Omental fat pad (tissue), 4 donors: ENCODE results near the gene HES5. TPM values are rescaled to one million over a fixed set of nuclear protein-coding genes. Genes with fewer than 3 reads are reported as not detected.

Source experiments
- ATAC-seq: fragments of 150-250 bp; one replicate; pipeline ENCODE4 v1.9.1; 2016; ENCODE audit warnings: mild to moderate bottlenecking, moderate library complexity; ENCODE audit not compliant: low FRiP score
- DNase-seq: peaks from one replicate; pipeline ENCODE4 v3.0.0-alpha.2; 2019; ENCODE audit warnings: low spot score
- total RNA-seq, 4 donors: library from RNA; depleted of rRNA; stranded (reverse); fragments of >200 nt; gene quantifications; one replicate each; pipeline ENCODE4 v1.1.0, GENCODE V29; 2016
- TF ChIP-seq, protein P1 (sequence below), 3 donors: fragments of 450-650 bp; IDR thresholded peaks; one replicate each; pipeline ENCODE4 v1.5.1; 2016 to 2017; ENCODE audit warnings: antibody characterized with exemption in 3 of 3, mild to moderate bottlenecking in 3 of 3, moderate library complexity in 2 of 3

The HES5 gene
- total RNA-seq, 4 donors from 2014 or later: not detected

DNA sequence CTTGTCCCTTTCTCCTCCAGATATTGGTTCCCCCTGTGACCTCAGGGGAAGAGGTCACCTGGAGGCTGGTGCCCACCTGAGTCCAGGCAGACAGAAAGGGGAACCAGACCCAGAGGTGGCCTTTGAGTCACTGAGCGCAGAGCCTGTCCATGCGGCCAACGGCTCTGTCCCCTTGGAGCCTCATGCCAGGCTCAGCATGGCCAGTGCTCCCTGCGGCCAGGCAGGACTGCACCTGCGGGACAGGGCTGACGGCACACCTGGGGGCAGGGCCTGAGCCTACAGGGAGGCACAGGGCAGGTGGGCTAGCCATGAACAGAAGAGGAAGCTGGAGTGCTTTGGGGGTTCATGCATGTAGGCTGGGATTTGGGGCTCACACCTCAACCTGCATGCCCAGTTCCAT is 28.8 kb upstream of the HES5 start:
- ATAC-seq (no peak), DNase-seq (no peak)
- TF ChIP-seq, protein P1, sequence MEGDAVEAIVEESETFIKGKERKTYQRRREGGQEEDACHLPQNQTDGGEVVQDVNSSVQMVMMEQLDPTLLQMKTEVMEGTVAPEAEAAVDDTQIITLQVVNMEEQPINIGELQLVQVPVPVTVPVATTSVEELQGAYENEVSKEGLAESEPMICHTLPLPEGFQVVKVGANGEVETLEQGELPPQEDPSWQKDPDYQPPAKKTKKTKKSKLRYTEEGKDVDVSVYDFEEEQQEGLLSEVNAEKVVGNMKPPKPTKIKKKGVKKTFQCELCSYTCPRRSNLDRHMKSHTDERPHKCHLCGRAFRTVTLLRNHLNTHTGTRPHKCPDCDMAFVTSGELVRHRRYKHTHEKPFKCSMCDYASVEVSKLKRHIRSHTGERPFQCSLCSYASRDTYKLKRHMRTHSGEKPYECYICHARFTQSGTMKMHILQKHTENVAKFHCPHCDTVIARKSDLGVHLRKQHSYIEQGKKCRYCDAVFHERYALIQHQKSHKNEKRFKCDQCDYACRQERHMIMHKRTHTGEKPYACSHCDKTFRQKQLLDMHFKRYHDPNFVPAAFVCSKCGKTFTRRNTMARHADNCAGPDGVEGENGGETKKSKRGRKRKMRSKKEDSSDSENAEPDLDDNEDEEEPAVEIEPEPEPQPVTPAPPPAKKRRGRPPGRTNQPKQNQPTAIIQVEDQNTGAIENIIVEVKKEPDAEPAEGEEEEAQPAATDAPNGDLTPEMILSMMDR (IDR thresholded peaks at IDR 0.05): no peak

DNA sequence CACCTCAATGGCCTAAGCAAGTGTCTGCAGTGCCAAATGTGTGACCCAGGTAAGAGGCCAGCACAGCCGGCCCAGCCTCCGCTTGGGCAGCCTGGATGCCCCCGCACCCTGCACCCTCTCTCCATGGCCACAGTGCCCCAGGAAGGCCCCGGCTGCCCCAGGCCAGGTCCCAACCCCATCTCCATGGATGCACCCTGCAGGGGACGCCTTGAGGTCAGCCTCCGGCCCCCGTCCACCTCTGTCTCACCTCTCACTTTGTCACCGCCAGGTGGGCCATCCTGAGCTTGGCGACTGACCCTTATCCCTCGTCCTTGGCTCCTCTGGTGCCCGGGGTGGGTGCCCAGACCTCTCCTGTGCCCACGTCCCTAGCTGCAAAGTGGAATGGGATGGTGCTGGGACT is 28.4 kb upstream of the HES5 start:
- ATAC-seq: no peak
- DNase-seq: no peak
- TF ChIP-seq, protein P1 (IDR thresholded peaks at IDR 0.05): no peak

DNA sequence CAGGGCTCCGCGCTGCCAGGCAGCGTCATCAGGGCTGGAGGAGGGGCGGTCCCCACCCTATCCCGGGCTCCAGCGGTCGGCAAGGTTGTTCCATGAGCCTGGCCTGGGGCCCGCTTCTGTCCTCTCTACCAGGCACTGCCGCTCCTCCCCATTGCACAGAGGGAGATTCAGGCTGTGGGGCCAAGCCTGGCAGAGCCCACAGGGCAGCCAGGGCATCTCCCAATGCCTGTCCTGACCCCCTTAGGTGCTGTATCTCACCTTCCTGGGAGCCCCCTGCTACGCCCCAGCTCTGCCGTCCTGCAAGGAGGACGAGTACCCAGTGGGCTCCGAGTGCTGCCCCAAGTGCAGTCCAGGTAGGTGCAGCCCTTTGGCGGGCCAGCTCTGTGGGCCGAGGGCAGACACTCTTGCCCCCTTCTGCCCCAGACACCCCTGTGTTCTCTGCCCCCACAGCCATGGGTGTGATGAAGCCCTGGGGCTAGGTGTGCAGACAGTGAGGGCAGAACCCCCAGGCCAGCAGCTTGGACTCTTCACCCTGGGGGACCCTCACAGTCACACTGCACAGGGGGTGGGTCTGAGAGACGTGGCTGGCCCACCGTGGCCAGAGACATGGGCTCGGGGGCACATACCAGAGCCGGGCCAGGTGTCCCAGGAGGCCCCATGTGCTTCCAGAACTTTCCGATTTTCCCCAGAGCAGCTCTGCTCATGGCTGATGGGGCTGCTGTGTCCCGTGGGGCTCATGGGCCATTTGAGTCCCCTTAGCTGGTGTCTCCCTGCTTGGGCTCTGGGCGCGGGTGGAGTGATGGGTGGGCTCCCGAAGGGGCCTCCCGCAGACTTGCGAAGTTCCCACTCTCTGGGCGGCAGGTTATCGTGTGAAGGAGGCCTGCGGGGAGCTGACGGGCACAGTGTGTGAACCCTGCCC is 27.7 kb upstream of the HES5 start:
- TF ChIP-seq, protein P1 (IDR thresholded peaks at IDR 0.05): no peak
- ATAC-seq (no peak), DNase-seq (no peak)

DNA sequence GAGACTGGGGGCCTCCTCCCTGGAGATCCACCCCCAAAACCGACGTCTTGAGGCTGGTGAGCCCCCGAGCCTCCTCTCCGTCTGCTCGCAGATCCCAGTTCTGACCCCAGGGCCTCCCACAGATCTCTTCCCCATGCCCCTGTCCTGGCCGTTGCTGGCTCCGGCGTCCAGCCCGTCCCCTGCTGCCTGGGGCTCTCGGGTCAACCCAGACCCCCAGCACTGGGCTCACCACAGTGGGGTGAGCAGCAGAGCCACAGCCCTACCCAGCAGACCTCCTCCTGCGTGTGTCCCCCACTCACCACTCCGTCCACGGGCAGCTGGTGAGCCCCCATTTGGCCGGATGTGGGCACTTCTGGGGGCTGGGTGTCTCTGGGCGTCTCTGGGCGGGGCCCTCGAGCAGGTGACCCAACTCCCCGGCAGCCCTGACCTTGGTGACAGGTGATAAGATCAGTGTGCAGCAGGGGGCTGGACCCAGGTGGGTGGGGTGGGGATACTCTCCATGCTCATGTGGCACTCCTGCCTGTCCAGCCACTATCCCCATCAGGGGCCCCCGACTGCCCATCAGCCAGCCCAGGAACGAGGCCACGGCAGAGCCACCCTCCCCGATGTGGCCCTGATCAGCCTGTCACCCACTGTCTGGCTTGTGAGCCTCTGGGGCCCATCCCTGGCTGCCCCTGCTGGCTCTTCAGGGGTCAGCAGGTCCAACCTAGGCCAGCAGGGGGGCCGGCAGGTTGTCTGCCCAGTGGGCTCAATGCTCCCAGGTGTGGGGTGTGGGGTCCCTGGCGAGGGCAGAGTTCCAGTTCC is 26.8 kb upstream of the HES5 start:
- TF ChIP-seq, protein P1 (IDR thresholded peaks at IDR 0.05): no peak
- peak; percentile 10 for ATAC-seq
- DNase-seq: no peak

DNA sequence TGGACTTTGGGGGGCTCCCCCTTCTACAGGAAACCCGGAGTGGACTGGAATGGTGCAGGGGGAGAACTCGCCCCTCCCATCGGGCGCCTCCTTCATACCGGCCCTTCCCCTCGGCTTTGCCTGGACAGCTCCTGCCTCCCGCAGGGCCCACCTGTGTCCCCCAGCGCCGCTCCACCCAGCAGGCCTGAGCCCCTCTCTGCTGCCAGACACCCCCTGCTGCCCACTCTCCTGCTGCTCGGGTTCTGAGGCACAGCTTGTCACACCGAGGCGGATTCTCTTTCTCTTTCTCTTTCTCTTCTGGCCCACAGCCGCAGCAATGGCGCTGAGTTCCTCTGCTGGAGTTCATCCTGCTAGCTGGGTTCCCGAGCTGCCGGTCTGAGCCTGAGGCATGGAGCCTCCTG is 26.2 kb upstream of the HES5 start, which contains the start of gene TNFRSF14:
Gene TNFRSF14 (plus strand): TSS at position 95 of the 401 bp plus-strand sequence. CDS start 294 bp downstream, at position 389.
- ATAC-seq: peak; percentile 48
- no peak for DNase-seq
- TF ChIP-seq, protein P1 (IDR thresholded peaks at IDR 0.05): no peak

DNA sequence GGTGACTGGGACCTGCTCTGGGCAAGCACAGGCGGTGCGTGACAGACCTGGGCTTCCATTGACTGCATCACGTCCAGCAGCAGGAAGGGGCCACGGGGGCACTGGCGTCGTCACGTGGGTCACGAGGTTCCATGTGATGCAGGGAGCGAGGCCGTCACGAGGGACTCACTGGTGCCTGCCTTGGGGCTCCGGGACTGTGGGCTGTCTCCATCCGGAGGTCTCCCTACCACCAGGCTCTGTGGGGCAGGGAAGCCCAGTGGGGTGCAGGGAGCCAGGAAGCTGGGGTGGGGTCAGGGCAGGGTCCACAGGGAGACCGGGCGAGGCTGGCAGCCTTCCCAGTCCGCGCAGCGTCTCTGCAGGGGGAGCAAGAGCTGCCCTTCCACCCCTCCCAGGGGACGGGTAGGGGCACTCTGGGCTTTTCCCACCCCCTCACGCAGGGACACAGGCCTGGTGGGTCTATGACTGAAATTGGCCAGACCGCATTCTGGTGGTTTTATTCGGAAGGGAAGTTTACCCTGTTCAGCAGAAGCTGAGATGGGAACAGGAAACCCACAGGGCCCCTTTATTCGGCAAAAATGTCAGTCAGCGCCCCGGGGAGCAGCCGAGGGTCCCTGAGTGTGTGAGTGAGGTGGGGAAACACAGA is 25.7 kb upstream of the HES5 start:
- ATAC-seq (peak; percentile 49), DNase-seq (peak; percentile 75)
- TF ChIP-seq, protein P1 (IDR thresholded peaks at IDR 0.05): no peak
